GM19463 (cell line): ENCODE data around the gene ATP9A.
"Not testable (repeated sequence)": the region's sequence is repeated elsewhere in the genome, so short reads cannot be mapped to it uniquely, and the experiment has no call there.

Experiments
- ATAC-seq: cut with Tn5 transposase; IDR thresholded peaks from one replicate; pipeline ENCODE4 v1.9.1; 2021; ENCODE audit warnings: mild to moderate bottlenecking, moderate library complexity; ENCODE audit not compliant: unreplicated experiment

ATP9A gene

GRCh38 chr20:51661609-51662178 is 106.5 kb downstream of the ATP9A start:
- no peak for ATAC-seq

- no peak for ATAC-seq
These were observed 107.2 kb downstream of the ATP9A start for GRCh38 chr20:51660672-51661608.

GRCh38 chr20:51659491-51660050 is 108.6 kb downstream of the ATP9A start:
- no peak for ATAC-seq

DNA sequence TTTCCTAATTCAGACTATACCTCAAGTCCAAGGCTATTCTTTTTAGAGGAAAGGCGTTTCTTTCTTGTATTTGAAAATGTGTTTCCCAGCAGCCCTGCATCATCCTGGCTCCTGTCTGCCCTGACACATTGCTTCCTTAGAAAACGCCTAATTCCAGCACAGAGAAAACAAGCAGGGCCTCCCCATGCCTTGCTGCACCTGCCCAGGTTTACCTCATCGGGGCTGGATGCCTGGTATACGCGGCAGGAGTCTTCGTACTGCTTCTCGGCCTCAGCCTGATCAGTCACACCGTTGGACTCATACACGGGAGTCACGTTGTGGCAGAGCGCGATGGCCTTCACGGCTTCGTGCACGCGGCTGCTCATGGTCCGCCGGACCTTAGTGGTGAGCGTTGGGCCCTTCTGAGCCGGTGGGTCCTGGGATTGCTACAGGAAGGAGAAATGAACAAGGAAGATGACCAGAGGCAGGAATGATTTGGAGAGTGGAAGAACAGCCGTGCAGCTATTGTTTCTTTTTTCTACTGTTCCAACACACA is 111.4 kb downstream of the ATP9A start:
- no peak for ATAC-seq

- ATAC-seq = not testable (repeated sequence)
These were observed 112.1 kb downstream of the ATP9A start for GRCh38 chr20:51656089-51656488.

- ATAC-seq = no peak
These were observed 113.7 kb downstream of the ATP9A start for GRCh38 chr20:51654495-51654894.

GRCh38 chr20:51654060-51654459 is 114.1 kb downstream of the ATP9A start:
- no peak for ATAC-seq

GRCh38 chr20:51653226-51653625 is 115.0 kb downstream of the ATP9A start:
- no peak for ATAC-seq

- ATAC-seq = no peak
These were observed 116.2 kb downstream of the ATP9A start for GRCh38 chr20:51651921-51652549.

DNA sequence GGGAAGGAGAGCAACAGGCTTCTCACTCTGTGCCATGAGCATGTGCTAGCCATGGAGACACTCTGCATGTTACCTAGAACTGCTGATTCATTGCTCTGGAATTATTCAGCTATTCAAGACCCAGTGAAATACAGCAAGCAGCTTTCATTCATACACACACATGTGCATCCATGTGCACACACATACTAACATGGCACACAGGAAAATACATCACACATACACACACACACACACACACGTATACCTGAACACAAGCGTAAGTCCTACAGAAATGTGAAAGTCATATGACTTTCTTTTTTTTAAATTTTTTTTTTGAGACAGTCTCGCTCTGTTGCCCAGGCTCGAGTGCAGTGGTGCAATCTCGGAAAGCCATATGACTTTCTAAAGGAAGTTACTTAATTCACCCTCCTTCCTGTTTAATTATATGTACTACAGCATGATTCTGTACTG is 117.5 kb downstream of the ATP9A start:
- ATAC-seq = no peak

- no peak for ATAC-seq
These were observed 119.6 kb downstream of the ATP9A start for GRCh38 chr20:51648571-51648947.

GRCh38 chr20:51647674-51648570 is 120.3 kb downstream of the ATP9A start:
- no peak for ATAC-seq

GRCh38 chr20:51643810-51644209 is 124.4 kb downstream of the ATP9A start:
- ATAC-seq = not testable (repeated sequence)

DNA sequence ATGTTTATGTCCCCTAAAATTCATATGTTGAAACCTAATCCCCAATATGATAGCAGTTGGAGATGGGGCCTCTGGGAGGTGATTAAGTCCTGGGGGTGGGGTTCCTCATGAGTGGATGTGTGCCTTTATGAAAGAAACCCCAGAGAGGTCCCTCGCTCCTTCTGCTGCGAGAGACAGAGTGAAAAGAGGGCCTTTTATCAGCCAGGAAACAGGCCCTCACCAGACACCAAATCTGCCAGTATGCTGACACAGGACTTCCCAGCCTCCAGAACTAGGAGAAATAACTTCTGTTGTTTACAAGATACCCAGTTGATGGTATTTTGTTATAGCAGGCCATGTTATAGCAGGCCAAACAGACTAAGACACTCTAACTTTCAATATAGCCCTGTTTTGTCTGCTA is 124.8 kb downstream of the ATP9A start:
- no peak for ATAC-seq

DNA sequence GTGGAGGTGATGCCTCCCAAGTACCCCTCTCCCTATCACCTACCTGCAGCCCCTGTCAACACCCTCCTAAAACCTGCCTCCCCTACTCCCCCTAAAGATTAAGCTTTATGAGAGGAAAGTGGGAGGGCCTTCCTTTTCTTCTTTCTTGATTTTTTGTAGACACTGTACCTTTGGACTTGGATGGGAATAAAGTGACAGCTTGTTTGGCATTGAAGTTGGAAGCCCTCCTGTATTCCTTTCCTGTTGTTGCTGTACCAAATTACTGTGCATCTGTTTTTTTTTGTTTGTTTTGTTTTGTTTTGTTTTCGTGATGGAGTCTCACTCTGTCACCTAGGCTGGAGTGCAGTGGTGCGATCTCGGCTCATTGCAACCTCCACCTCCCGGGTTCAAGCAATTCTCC is 126.3 kb downstream of the ATP9A start:
- no peak for ATAC-seq

GRCh38 chr20:51640743-51641142 is 127.4 kb downstream of the ATP9A start:
- ATAC-seq = no peak

DNA sequence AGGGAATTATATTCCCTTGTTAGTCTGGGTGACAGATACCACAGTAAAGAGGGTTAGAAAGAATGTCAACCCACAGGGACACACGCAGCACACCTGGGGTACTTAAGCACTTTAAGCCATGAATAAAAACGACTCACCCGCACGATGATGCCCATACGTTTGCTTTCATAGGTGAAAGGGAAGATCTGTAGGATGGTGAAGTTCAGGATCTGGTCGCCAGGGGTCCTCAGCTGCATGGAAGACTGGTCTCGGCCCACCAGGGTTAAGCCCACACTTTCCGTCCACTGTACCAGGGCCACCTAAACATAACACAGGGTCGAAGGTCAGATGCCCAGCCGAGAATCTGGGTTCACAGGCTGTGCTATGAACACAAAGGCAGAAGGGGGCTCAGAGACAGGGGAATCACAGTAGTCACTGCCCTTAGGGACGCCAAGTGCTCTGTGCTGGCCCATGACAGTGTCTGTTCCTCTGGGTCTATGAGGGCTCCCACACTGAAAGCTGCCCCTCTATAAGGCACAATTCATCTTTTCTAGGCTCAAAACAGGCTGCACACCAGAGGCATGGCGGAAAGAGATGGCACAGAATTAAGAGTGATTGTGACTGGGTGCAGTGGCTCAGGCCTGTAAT is 128.9 kb downstream of the ATP9A start:
- no peak for ATAC-seq

DNA sequence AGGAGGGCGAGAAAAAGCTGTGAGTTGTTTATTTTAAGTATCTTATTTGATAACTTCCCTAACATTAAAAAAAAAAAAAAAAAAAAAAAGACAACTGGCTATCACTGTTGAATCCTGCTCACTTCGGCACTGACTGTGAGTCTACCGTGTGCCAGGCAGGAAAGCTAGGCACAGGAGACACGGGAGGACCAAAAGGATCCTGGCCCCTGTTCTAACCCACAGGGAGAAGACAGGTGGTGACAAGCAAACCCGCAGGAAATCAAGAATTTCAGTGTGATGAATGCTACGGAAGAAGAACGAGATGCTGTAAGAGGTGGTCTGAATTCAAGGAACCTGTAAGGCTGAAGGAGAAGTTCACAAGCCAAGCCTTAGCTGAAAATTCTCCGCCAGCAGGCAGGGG is 130.9 kb downstream of the ATP9A start:
- ATAC-seq = no peak

DNA sequence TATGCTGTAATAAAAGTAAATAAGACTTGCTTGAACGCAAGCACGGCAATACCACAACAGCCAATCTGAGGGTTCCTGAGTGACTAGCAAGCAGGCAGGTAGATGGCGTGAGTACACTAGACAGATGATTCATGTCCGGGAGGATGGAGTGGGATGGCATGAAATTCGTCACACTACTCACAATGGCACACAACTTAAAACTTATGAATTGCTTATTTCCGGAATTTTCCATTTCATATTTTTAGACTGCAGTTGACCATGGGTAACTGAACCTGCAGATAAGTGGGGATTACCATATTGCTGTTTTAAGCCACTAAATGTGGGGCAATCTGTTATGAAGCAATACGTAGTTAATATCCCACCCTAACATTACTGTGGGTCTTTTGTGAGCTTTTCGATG is 132.1 kb downstream of the ATP9A start:
- ATAC-seq = no peak

GRCh38 chr20:51635680-51636079 is 132.5 kb downstream of the ATP9A start:
- no peak for ATAC-seq
